CD4-positive, alpha-beta T cell treated with Interleukin-12 subunit alpha and Interleukin-12 subunit beta, for 1 hour (primary cell): ENCODE measurements around the gene XRCC5.
"Not testable (repeated sequence)": the region's sequence is repeated elsewhere in the genome, so short reads cannot be mapped to it uniquely, and the experiment has no call there.

ENCODE experiments used
- DNase-seq: peaks from one replicate; pipeline ENCODE4 v3.0.0-alpha.2; 2020

The XRCC5 gene

DNA sequence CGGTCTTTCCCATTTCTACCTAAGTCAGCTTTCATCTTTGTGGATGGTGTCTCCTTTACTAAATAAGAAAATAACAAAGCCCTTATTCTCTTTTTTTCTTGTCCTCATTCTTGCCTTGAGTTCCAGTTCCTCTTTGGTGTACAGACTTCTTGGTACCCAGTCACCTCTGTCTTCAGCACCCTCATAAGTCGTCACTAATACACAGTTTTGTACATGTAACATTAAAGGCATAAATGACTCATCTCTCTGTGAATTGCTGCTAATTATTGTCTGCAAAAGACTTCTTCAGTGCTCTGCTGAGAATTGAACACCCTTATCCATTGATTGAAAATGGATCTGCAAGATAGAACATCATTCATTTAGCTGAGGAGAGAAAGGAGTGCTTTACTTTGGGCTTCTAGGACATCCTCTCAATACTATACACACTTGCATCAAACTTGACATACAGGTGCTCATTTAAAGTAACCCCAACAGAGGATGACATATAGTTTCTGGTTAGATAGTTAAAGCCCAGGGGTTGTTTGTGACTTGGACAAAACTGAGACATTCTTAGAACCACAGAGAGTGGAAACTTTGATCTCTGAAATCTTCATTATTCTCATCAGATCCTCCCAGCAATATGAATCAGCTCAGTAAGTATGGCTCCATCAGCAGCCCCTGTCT, 97.0 kb downstream of the XRCC5 start:
- no peak for DNase-seq

DNA sequence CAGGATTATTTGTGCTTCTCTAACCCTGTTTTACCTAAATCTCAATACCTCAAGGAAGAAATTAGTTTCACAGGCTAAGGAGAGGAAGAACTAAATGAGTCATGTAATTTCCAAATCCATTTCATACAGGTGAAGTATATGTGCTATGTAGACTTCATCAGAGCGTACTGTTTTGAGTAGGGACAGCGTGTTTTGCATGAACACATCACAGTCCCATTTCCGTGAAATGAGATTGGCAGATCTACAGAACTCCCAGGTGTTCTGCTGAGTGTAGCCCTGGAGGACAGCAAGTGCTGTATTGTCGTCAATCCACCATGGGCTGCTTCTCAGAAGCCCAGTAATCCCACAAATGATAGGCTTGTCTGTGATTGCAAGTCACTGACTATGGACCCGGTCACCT, 97.7 kb downstream of the XRCC5 start:
- no peak for DNase-seq

DNA sequence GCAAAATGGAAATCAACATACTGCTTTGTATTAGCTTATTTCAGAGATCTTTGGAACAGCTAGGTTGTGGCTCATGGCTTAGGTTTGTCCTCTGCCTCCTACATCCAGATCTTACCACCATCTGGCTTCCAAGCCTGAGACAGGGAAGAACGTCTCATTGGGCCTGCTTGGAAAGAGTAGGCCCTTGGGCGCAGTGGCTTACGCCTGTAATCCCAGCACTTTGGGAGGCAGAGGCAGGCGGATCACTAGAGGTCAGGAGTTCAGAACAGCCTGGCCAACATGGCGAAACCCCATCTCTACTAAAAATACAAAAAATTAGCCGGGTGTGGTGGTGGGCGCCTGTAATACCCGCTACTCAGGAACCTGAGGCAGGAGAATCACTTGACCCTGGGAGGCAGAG, 99.5 kb downstream of the XRCC5 start:
- DNase-seq: not testable (repeated sequence)

DNA sequence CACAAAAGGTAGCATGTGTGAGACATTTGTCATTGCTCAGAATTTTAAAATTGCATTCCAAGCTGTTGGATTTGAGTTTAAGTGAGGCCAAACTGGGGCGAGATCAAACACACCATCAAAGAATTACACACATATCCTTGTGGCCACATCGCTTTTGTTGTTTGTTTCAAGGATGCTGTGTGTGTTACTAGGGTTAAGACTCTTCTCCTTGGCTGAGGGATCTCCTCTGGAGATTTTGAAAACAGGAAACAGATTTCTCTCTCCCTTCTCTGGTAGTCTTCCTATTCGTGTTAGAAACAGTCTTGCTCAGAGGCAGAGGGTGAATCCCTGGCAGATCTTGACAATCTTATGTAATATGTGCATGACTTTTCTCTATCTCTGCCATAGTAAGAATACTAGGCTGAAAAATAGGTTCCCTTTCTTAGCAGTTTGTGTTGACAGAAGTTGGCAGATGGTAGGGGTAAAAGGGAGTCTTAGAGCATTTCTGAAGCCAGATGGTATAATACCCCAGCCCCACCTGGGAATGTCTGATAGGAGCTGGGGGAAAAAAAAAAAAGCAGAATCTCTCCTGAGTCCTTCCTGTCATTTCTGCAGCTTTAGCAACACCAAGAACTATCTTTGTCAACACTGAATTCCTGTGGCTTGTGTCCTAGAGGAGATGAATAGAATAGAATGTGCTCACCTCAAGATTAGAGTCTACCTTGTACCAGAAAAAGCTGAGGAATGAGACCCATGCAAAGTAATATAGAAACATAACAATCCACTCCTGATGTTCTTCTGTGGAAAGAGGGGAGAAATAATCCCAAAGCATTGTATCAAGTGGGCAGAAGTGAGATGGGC, 101.8 kb downstream of the XRCC5 start:
- DNase-seq: no peak

DNA sequence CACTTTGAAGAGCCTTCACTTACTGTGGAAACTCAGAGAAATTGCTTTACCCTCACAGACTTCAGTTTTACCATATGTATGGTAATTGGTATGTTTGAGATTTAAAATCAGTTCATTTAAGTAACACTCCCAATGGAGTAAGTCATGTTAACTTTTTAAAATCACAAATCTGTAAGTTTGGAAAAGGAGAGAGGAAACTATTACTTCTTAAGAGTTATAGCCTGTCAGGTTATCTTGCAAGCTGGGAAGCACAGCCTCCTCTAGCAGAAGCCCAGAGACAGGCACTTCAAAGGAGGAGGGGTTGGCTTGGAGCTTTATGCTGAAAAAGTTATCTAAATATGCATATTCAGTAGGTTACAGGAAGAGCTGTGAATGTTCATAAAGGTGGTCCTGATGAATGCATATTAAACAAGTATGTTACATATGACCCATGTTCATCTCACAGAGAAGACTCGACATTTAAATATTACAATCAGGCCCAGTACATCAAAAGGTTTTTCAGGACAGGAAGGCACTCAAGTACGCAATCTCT, 102.5 kb downstream of the XRCC5 start:
- no peak for DNase-seq

DNA sequence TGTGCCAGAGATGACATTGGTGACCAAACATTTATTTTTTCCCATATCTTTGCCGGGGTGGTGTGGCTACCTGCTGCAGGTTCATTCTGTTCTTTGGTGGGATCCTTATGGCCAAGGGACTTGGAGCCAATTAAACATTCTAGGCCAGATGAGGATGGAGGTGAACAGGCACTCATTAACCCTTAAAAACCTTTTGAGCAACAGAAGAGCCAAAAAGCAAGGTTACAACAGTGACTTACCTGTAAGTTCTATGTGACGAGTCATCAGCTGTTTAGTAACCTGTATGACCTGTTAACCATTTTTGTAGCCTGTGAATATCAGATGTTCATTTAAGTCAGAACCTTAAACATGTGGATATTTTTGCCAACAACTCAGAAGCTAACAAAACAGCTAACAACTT, 105.6 kb downstream of the XRCC5 start:
- no peak for DNase-seq

DNA sequence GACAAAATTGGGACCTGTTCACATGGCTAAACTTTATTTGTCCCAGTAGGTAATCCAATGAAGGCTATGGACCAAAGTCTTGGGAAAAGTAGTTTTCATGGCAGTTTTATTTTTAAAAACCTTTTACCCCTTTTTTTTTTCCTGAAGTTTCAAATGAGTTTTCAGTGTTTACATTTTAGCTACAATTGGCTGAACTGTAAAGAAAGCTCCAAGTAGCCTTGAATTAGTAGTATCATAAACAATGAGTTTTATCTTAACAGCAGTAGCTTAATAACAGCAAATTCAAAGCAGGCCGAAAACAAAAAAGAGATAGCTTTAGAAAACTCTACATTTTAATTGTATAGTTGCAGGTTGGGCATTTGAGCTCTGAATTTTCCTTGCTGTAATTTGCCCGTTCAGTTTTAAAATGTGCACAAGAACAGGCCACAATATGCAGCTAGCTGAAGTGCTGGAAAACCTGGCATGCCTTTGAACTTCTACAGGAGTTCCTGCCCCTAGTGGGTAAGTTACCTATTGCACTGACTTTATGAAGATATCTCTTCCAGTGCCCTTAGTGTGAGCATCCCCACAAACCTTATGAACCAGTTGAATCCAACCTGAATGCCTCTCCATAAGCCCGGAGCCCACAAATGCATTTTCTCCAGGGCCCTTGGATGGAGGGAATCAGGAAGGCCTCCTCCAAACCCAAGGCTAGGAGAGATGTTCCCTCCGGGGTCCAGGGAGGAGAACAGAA, 106.7 kb downstream of the XRCC5 start:
- no peak for DNase-seq

DNA sequence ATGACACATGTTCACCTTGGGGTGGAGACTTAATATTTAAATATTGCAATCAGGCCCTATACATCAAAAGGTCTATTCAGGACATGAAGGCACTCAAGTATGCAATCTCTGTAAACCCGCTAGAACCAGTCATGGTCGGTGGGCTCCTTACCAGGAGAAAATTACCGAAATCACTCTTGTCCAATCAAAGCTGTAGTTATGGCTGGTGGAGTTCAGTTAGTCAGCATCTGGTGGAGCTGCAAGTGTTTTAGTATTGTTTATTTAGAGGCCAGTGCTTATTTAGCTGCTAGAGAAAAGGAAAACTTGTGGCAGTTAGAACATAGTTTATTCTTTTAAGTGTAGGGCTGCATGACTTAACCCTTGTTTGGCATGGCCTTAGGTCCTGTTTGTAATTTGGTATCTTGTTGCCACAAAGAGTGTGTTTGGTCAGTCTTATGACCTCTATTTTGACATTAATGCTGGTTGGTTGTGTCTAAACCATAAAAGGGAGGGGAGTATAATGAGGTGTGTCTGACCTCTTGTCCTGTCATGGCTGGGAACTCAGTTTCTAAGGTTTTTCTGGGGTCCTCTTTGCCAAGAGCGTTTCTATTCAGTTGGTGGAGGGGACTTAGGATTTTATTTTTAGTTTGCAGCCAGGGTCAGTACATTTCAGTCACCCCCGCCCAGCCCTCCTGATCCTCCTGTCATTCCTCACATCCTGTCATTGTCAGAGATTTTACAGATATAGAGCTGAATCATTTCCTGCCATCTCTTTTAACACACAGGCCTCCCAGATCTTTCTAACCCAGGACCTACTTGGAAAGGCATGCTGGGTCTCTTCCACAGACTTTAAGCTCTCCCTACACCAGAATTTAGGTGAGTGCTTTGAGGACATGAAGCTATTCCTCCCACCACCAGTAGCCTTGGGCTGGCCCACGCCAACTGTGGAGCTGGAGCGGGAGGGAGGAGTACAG, 108.1 kb downstream of the XRCC5 start:
- no peak for DNase-seq

DNA sequence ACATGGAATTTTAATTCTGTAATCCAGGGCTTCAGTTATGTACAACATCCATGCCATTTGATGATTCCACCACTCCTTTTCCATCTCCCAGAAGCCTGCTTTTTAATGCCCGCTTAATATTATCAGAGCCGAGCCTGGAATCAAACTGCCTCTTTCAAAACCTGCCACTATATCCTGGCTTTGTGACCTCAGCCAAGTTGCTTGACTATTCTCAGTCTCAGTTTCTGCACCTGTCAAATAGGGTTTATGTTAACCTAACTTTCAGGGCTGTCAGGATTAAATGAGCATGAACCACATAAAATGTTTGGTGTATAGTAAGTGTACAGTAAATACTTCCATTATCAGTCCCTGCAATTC, 108.7 kb downstream of the XRCC5 start:
- no peak for DNase-seq

DNA sequence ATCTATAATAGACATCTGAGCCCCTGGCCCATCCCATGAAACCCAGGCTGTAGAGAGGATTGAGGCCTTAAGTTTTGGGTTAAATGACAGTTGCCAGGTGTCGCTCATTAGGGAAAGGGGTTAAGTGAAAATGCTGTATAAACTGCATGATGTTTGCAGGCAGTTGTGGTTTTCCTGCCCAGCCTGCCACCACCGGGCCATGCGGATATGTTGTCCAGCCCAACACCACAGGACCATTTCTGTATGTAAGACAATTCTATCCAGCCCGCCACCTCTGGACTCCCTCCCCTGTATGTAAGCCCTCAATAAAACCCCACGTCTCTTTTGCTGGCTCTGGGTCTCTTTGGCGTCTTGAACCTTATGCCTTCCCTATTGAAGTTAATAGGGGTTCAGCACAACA, 110.7 kb downstream of the XRCC5 start:
- DNase-seq: no peak

DNA sequence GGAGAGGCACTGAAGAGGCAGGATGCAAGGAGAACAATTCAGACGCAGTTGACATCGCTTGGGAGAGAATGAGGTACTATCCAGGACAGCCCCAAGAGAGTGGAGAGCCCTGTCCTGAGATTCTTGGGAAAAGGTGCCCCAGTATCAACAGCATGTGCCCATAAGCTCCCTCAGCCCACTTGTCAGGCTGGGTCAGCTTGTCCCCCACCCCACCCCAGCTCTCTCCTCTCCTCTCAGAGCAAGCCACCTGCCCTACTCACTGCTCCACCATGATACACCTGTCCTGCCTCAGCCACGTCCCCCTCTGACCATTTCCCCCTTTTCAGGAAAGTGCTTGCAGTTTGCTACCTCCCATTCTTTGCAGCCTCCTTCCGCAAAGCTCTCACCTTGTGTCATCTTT, 111.8 kb downstream of the XRCC5 start:
- no peak for DNase-seq

DNA sequence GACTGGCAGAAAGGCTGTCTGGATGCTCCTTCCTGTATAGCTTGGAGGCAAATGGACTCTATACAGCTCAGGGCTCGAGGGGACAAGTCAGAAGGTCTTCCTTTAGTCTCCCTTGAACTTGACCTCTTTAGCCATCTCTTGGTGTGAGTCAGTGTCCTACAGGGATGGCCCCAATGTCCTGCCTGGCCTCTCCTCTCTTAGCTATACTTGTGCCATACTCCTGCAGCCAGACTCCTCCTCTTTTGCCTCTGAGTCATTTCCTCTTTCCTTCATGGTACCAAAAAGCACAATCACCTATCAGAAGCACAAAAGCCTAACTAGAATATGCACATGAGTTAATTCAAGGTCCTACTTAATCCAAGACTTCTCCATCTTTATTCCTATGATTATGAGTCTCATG, 112.7 kb downstream of the XRCC5 start:
- no peak for DNase-seq

DNA sequence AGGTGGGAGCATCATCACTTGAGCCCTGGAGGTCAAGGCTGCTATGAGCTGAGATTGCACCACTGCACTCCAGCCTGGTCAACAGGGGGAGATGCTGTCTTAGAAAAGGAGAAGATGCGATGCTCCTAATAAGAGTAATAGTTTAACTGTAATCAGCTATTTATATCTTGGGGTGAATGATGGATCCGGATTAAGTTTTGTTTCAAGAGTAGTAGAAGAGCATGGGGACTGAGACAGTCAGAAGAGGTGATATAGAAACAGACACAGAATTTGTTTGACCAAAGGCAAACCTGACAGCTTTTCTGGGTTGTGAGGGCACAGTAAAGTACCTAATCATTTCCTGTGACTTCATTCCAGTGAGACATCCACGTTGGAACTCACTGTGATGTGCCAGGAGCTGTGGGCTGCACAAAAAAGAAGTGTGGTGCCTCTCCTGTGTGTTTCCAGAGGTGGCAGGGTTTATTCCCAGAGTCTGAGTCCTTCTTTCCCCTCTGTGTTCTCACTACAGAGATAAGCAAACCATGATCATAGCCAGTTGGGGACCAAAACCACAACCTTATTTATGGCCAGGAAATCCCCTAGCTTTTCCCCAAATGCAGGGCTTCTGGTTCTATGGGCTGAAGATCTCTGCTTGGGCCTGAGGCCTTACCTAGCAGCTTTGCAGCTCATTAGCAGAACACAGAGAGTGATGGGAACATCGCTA, 113.7 kb downstream of the XRCC5 start:
- DNase-seq: peak; percentile 17

DNA sequence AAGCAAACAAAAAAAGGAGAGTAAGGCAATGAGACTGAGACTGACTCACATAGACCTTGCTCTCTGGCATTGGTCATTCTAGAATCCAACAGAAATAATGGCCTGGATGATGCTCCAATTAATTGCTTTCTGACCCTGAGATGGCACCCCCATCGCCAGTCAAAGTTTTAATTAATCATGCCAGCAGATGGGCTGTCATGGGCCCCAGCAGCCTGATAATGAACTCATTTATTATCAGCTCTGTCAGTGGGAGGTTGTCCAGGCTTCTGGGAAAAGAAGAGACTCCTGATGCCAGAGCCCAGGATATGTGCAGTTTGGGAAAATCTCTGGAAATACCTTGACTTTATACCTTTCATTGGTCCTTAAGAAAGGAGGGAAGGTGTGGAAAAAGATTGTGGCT, 115.2 kb downstream of the XRCC5 start:
- DNase-seq: no peak

DNA sequence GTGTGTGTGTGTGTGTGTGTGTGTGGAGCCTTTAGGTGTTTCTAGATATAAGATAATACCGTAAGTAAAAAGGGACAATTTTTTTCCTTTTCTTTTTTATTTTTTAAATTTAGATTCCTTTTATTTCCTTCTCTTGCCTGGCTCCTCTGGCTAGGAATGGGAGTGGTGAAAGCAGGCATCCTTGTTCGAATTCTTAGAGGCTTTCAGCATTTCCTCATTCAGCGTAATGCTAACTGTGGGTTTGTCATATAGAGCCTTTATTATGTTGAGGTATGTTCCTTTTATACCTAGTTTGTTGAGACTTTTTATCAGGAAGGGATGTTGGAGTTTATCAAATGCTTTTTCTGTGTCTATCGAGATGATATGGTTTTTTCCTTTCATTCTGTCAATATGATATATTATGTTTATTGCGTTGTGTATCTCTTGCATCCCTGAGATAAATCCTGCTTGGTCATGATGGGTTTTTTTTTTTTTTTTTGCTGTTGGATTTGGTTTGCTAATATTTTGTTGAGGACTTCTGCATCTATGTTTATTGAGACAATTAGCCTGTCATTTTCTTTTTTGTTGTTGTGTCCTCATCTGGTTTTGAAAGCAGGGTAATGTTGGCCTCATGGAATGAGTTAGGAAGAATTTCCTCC, 120.2 kb downstream of the XRCC5 start:
- DNase-seq: no peak

DNA sequence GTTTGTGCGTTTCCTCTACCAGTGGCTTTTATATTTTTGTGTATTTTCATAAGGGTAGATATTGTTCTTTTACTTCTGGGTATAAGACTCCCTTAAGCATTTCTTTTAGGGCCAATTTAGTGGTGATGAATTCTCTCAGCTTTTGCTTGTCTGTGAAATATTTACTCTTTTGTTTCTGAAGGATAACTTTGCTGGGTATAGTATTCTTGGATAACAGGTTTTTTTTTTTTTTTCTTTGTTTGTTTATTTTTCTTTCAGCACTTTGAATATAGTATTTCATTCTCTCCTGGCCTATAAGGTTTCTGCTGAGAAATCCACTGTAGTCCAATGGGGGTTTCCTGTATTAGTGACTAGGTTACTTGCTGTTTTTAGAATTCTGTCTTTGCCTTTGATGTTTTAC, 122.7 kb downstream of the XRCC5 start:
- DNase-seq: no peak

DNA sequence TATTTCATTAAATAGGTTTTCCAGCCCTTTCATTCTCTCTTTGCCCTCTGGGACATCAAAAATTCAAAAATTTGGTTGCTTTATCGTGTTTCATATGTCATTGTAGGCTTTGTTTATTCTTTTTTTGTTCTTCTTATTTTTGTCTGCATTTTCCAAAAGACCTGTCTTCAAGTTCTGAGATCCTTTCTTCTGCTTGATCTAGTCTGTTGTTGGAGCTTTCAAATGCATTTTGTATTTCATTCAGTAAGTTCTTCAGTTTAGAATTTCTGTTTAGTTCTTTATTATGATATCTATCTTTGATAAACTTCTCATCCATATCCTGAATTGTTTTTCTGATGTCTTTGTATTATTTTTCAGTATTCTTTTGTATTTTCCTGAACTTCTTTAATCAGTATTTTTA, 123.6 kb downstream of the XRCC5 start:
- no peak for DNase-seq

DNA sequence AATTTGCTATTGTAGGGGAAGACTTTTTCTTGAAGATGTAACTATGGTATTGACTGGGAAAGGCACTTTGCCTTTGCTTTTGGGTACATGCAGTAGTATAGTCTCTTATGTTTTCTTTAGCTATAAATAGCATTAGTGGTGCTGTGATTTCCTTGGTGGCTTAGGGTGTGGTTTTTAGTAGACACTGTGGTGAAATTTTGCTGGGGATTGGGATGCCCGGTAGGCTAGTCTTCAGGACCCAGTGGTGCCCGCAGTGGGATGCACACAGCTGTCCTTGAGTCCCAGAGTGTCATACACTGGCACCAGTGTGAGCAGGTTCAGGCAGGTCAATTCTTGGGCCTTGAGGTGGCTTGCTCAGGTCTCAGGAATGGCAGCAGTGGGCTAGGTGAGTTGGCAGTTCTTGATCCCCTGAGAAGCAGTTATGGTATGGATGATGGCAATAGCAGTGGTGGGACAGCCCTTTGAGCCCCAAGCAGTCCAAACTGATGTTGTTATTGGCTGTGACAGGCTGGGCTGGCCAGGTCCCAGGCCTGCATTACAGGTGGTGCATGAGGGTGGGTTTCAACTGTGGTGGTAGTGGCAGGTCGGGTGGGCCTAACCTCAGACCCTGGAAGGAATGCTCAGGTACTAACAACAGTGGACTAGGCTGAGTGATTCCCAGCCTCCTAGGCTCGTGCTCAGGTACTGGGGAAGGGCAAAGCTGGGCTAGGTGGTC, 124.3 kb downstream of the XRCC5 start:
- no peak for DNase-seq

DNA sequence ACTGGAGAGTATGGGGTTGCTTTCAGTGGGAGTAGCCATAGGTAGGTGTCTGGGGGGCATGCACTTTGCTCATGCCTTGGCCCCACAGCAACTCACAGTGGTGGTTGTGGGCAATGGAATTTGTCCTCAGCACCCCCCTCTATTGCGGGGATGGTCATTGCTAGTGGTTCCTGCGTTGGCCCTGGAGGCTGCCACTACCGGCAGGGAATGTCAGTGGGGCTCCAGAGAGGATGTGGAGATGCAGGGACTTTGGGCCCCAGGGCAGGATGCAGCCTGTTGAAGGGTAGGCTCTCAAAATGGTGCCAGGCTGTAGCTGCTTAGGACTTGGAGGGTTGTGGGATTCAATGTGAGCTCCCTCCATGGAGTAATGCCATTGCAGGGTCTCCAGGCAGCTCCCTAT, 125.0 kb downstream of the XRCC5 start:
- DNase-seq: no peak

DNA sequence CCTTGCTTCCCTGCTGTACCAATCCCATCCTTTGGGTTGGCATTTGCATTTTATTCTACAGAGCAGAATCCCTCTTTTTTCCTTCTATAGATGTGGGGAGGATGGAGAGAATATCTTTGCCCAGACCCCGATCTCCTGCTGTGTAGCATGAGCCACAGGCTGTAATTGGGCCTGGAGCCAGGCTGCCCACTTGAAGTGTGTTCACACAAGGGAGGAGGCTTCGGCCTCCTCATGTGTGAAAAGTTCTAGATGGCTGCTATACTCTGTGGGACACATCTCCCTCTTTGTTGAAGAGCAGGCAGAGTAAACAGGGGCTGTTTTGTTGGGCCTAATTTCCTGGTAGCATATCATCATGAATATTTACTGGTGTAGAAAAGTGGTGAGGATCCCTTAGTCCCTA, 126.3 kb downstream of the XRCC5 start:
- DNase-seq: no peak

DNA sequence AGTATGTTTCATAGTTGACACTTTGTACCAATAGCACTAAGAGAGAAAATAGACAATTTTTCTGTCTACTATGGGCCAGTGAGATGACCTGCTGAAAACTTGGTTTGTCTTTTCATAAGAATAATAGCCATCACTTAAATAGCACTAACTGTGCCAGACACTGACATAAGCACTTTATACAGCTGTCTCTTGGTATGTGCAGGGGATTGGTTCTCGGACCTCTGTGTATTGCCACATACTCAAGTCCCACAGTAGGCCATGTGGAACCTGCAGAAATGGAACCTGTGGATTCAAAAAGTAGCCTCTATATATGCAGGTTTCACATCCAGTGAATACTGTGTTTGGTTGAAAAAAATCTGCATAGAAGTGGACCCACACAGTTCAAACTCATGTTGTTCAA, 126.7 kb downstream of the XRCC5 start:
- no peak for DNase-seq
